Activated T-helper 1 cell treated with Interleukin-2 at 50 U/mL for 16 hours (primary cell): ENCODE measurements around the gene CCDC102B.
"Not testable (repeated sequence)": the region's sequence is repeated elsewhere in the genome, so short reads cannot be mapped to it uniquely, and the experiment has no call there.

Source experiments
- DNase-seq: peaks from one replicate; pipeline ENCODE4 v3.0.0-alpha.2; 2020; ENCODE audit warnings: low read depth

The CCDC102B gene

GRCh38 chr18:68797871-68798270, at the start of gene CCDC102B:
TSS of gene CCDC102B (plus strand) at chr18:68798080. CDS start at chr18:68836764, 38,684 bp downstream.
- no peak for DNase-seq

- DNase-seq, result no peak
These were observed 40.8 kb upstream of the CCDC102B start for GRCh38 chr18:68757126-68757525.

GRCh38 chr18:68759308-68759707, 38.6 kb upstream of the CCDC102B start:
- no peak for DNase-seq

GRCh38 chr18:68763083-68763482, 34.8 kb upstream of the CCDC102B start:
- no peak for DNase-seq

- no peak for DNase-seq
These were observed 33.9 kb upstream of the CCDC102B start for GRCh38 chr18:68764016-68764415.

DNA sequence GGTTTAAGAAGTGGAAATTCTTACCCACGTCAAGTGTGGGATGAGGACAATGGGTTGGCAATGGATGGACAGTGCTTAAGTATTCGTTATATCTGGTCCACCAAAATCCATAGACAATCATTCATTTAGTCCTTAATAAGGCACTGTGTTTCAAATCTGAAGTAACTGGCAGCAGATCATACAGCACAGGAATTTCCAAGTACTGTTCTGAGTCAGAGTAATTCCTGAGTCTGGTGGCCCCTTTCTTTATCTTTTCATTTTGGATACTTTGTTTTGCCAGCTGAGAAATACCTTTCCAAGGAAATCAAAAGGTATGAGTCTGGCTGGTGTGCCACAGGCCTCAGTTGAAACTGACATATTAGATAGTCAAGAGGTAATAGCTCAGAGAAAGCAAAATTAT, 31.4 kb upstream of the CCDC102B start:
- DNase-seq, result no peak

DNA sequence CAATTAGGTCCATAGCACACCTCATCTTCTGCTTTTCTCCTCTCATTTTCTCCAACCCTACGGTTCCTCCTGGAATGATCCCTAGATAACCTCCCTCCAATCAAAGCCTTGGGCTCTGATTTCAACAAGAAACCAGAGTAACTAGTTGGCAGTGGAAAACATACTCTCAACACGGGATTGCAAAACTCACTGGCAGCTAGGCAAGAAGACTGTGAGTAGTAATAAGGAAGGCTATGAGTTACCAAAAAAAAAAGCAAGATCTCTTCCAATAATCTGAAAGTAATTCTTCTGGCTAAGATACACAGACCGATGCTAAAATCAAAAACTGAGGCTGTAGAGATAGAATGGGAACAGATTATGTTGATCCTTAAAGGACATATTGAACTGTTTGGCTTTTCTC, 28.4 kb upstream of the CCDC102B start:
- no peak for DNase-seq

DNA sequence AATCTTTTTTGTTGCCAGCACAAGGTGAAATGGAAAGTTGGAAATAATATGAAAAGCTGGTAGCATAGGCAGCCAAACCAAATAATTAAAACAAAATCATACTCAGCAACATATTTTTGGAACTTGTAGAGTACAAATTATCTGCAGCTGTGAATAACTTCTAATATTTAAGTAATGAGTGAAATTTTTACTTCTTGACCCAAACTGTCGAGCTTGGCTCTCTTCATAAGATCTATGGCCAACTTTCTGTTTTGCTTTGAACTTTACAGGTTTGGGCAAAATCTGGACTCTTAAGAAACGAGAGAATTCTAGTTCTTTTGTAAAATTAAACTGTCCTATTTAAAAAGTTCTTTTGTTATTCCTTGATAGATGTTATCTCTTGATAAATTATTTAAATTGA, 25.6 kb upstream of the CCDC102B start:
- no peak for DNase-seq

DNA sequence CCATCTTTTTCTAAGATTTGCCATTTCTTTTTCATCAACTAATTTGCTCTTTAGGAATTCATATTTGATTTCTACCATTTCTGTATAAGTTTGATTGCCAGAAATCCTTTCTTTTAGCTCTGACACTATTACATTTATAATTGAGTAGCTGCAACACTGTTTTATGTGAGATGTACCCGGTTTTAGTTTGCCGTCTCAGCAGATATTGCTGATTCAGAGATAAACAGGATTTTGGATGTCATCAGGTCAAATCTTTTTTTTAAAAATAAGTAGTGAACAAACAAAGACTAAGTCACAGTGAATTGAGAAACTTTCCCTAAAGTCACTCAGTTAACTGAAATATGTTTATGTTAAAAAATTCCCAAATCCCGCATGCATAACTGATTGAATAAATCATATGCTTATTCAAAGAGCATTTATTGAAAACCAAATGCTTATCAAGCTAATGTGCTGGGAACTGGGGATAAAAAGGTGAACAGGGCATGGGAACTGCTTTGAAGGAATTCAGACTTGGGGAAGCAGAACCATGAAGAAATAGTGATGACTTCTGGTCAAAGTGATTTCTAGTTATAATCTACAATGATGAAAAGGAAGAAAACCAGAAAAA, 19.5 kb upstream of the CCDC102B start:
- DNase-seq, result no peak

DNA sequence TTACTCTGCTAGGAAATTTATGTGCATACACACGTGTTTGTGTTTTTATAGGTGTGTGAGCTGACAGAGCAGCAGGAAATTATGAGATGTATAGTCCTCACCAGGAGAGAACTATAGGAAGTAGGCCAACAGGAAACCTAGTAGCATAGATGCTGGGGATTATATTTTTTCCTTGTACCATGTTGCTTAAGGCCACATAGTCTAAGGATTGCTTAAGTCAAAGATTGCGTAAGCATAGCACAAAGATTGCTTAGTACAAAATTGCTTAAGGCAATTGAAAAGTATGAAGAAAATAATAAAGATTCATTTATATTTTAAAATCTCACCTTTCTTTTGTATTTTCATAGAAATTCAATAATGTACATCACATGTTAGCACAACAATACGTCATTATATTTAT, 18.7 kb upstream of the CCDC102B start:
- DNase-seq, result no peak

- DNase-seq, result no peak
These were observed 16.9 kb upstream of the CCDC102B start for GRCh38 chr18:68780802-68781635.

GRCh38 chr18:68783506-68783905, 14.4 kb upstream of the CCDC102B start:
- no peak for DNase-seq

GRCh38 chr18:68784071-68784470, 13.8 kb upstream of the CCDC102B start:
- no peak for DNase-seq

GRCh38 chr18:68790290-68790689, 7.6 kb upstream of the CCDC102B start:
- not testable (repeated sequence) for DNase-seq

DNA sequence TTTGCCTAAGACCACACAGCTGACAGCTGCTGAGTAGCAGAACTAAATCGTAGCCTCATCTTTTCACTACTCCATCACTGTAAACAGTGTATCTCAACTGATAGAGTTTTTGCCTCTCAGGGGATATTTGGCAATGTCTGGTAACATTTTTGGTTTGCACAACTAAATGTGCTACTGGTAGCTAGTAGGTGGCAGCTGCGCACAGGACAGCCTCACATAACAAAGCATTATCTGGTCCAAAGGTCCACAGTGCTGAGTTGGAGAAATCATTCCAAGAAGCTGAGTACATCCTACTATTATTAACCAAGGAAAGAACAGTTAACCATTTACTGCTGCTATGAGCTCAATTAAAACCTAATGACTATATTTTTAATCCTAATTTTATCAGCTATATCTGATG, 6.1 kb upstream of the CCDC102B start:
- no peak for DNase-seq

DNA sequence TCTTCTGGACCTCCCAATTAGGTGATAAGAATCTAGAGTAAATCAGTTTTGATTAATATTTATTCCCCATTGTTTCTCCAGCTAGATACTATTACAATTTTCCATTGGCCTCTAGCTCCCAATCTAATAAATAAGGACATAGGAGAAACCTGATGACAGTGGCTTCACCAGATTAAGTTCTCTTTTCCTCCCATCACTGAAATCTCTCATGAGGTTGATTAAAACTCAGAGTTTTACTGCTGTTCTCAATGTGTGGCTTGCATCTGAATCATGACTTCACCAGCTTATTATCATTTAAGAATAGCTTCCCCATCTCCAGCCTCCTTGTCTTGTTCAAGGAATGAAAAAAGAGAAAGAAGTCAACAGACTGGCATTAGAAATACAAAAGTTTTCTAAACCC, 3.9 kb upstream of the CCDC102B start:
- no peak for DNase-seq

DNA sequence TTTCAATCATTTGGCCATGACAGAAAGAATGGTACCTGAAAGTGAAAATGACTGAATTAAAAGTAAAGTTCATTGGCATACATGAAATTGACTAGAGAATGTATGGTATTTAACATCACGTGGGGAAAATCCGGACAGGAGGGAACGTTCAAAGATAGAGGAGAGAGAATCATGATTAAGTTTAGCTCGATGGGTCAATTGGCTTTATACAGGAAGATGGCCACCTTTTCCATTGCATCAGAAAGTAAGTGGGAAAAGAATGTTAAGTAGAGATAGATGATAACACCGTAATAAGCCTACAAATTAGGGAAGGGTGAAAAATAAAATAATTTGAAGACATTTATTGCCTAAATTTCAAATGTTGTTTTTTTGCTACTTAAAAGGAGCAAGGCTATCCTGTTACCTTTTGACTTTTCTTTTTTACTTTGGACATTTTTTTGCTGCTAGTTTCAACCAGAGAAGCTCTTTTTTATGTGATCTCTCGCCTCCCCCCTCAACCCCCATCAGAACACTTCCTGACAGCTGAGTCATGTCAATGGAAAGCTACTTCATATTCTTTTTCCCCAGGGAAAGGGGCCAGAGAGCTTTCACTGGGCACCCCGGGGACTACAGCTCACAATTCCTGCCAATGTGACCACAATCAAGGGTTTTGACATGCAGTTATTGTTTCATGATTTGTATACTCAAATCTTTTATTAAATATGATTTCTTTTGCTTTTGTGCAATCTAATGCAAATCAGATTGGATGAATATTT, 767 bp upstream of the CCDC102B start:
- no peak for DNase-seq

GRCh38 chr18:68800075-68800474, 2.2 kb downstream of the CCDC102B start:
- DNase-seq, result no peak

- DNase-seq, result no peak
These were observed 5.5 kb downstream of the CCDC102B start for GRCh38 chr18:68803356-68803755.

DNA sequence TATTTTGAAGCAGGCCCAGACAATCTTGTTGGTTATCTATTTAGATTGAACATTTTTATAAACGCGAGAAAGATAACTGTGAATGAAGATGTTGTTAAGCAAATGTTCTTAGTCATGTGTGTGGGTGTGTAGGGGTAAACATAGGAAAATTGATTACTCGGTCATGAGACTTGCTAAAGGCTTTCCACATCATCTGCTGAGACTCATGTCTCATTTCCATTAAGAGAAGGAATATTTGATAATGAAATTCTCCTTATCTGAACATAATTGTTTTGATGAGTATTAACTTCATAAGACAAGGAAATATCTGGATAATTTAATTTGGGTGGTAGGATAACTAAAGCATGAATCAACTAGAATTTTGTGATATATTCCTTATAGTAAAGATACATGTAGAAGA, 19.7 kb downstream of the CCDC102B start:
- no peak for DNase-seq

DNA sequence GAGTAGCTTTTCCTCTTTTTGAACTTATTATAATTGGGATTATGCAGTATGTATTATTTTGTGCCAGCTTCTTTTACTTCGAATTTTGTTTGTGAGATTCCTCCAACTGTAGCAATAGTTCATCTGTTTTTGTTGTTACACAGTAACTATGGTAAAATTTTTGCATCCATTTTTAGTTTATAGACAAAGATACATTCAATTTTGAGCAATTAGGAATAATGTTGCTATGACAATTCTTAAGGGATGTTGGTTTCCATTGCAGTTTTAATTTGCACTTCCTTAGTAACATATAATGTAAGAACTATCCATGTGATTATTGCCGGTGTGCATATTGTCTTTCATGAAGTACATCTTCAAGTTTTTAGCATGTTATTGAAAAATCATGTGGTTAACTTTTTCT, 20.7 kb downstream of the CCDC102B start:
- DNase-seq, result no peak

- DNase-seq, result no peak
These were observed 25.0 kb downstream of the CCDC102B start for GRCh38 chr18:68822926-68823325.

DNA sequence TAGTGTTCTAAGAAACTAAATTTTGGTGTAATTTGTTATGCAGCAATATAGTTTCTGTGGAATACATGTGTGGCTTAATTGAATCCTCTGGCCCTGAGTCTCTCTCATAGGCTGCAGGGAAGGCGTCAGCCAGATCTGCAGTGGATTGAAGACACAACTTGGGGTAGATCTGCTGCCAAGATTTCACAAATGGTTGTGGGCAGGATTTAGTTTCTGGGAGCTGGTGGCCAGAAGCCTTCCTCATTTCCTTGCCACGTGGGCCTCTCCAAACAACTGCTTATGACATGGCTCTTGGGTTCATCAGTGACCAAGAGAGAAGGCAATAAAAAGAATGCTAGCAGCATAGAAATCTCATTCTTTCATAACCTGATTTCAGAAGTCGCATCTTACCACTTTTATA, 28.2 kb downstream of the CCDC102B start:
- DNase-seq, result no peak
